Measurements from ENCODE around the gene LYSMD3.
"Not testable (repeated sequence)": the region's sequence is repeated elsewhere in the genome, so short reads cannot be mapped to it uniquely, and the experiment has no call there.

LYSMD3 gene
- 28.9 to 68.3 (median 31.5) reads per million in 3 experiments for total RNA-seq

DNA sequence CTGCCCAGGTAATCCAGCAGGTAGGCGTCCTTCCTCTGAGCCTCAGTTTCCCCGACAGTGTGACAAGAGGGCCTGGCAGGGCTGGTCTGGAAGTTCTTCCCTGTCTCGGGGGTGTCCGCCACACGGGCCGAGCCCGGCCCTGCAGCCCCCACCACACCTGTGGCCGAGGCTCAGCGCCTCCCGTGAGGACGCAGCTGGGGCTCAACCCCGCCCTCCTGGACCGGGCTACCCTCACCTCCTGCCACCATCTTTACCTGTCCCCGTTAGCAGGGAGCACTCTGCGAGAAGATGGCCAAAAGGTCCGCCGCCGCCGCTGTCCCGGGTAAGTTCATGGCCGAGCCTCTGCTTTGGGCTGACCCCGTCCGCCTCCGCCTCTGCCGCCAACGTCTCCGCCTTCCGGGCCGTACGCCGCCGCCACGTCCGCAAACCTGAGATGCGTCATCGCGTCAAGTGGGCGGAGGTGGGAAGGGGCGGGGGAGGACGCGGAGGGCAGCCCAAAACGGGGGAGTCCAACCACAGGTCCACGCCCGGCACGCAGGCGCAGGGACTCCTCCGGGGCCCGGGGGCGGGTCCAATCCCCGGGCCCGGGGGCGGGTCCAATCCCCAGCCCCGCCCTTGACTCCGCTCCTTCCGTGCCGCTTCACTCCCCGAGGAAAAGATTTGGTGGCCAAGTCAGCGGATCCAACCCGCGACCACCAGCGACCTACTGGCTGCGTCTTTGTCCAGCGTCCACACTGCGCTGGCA lies at the start of gene LYSMD3:
LYSMD3 (minus strand) TSS at position 391 of the 745 bp plus-strand sequence. CDS start 4,295 bp downstream, outside the sequence.
- DNase-seq, result peak; percentile 95

DNA sequence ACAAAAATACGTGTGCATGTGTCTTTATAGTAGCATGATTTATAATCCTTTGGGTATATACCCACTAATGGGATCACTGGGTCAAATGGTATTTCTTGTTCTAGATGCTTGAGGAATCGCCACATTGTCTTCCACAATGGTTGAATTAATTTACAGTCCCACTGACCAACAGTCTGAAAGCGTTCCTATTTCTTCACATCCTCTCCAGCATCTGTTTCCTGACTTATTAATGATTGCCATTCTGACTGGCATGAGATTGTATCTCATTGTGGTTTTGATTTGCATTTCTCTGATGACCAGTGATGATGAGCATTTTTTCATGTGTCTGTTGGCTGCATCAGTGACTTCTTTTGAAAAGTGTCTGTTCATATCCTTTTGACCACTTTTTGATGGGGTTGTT lies 47.2 kb upstream of the LYSMD3 start:
- not testable (repeated sequence) for DNase-seq

GRCh38 chr5:90575712-90576111 lies 46.3 kb upstream of the LYSMD3 start:
- no peak for DNase-seq

DNA sequence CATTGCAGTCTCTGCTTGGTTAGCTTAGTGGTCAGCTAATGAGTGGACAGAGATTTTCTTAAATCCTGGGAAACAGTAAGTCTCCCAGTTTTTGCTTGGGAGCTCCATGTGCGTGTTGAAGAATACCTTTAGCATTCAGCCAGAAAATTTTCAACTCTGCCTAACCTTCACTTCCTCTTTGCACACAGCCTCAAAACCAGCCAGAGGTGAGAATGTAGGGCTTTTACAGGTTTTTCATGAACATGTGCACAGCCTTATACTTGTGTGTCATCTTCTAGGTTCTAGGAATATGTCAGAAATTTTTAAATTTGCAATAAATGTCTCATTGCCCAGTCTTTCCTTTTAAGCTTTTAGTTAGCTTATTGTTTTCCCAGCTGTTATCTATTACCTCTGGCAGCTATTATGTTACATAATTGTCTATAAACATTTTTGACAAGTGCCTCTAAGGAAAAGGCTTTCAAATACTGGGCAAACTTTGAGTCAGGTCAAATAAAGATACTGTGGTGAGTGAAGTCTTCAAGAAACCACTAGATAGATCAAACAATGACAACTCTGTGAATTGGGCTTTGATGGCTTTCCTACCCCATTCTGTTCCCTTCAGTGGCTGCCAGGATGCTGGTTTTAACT lies 41.9 kb upstream of the LYSMD3 start:
- no peak for DNase-seq

GRCh38 chr5:90570034-90570433 lies 40.6 kb upstream of the LYSMD3 start:
- DNase-seq, result no peak

- no peak for DNase-seq
Measured at GRCh38 chr5:90569084-90569483, 39.7 kb upstream of the LYSMD3 start.

DNA sequence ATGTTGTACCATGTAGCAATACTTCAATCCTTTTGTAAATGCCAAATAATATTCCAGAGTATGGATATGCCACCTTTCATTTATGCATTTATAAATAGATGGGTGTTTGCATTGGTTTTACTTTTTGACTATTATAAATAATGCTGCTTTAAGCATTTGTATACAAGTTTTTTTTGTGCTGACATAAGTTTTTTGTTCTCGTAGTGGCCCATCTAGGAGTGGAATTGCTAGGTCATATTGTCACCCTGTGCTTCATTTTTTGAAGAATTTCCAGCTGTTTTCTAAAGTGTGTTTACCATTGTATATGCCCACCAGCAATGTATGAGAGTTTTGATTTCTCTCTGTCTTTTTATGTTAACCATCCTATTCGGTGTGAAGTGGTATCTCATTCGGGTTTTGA lies 36.1 kb upstream of the LYSMD3 start:
- DNase-seq, result no peak

DNA sequence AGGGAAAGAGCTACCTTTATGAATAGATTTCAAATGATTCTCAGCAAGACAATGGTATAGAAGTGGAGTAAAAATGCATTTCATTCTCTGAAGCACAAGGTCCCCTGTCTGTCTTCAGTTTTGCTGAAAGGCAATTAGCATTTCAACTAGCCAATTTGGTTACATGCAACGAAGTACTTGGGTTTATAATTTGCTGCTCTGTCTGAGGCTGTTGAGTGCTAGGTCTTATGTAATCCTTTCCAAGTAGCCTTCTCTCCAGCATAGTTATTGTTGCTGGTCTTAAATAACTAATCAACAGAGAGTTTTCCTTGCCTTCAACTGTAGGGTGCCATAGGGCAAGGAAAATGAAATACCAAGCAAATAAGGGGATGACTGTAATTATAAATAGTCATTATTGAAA lies 33.7 kb upstream of the LYSMD3 start:
- no peak for DNase-seq

DNA sequence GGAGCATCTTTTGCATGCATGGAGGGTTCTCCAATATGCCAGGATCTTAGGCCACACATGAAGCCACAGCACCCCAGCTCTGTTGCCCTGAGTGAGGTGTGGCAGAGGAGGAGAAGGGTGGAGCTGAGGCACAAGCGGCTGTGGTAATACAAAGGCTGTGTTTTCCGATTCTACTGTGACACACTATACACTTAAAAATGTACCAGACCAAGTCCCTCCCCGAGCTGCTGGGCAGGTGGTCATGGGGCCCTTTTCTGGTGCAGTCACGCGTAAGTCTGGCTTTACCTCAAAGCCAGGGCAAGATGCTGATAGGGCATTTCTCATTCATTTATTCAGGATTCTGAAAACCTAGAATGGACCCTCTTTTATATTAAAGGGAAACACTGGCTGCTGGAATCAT lies 33.0 kb upstream of the LYSMD3 start:
- no peak for DNase-seq

- DNase-seq, result no peak
Measured at GRCh38 chr5:90561766-90562165, 32.4 kb upstream of the LYSMD3 start.

GRCh38 chr5:90560771-90561170 lies 31.4 kb upstream of the LYSMD3 start:
- no peak for DNase-seq

DNA sequence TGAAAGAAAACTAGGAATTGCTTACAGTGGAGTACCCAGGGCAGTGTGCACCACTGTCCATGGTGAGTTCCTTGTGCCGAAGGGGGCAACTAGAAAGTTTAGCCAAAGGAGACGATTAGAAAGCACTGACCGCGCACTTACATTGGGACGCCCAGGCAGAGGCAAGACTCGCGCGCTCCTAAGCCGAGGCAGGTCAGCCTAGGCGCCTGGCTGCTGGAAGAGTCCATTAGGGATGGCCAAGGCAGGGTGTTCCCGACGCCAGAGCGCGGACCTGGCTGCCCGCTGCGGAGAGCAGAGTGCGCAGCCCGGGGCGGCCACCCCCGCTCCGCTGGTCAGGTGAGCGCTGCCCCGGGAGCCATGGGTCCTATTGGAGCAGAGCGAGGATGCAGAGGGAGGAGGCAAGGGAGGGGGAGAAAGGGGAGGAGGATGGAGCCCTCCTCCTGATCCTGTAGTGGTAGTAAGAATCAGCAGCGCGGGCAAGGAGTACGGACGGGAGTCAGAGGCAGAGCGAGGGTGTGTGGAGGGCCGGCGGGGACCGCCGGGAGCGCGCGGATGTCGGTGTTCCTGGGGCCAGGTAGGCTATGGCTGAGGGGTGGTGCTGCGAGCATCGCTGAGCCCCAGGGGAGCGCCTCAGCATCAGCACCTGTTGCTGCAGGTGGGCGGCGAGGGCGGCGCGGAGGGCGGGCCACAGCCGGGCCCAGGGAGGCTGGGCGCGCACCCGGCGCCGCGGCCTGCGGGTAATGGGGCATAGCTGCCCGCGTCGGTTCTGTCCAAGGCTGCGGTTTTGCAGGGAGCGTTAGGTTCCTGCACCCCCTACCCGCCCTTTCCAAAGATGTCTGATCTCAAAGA lies 29.2 kb upstream of the LYSMD3 start, which contains the start of gene ADGRV1:
ADGRV1 (plus strand) TSS at position 454 of the 849 bp plus-strand sequence; CDS start at position 553, 99 bp downstream.
- no peak for DNase-seq

- DNase-seq, result no peak
Measured at GRCh38 chr5:90557871-90558270, 28.5 kb upstream of the LYSMD3 start.

DNA sequence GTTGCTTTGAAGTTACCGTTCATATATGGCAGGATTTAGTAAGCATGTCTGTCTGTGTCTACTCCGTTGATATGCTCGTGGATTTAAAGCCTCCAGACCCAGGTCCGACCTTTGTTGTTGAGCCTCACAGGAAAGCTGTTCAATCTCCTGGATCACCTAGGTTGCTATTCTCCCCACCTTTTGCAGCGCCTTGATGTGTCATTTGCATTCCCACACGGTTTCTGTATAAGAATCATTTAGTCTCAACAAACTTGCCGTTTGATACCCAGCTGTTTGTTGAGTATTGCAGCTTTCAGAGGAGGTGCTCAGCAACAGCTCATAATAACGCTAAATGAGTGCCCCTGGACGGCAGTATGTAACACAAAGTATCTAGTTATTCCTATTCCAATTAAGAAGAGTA lies 28.0 kb upstream of the LYSMD3 start:
- no peak for DNase-seq

DNA sequence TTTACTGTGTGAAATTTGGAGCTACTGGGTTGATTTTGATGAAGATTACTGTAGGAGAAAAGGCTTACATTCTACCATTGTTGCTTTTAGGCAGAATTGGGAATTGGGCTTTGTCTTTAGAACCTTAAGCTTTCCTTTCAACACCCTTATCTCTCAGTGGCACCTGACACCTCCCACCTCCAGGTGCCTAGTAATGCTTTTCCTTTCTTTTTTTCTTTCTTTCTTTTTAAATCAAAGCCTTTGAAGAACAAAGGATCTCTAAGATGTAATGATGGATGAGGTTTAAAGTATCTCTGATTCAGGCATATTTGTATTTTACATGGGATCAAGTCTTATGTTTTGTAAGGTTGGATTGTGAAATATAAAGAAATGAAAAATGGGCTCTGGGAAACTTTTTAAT lies 26.3 kb upstream of the LYSMD3 start:
- DNase-seq, result no peak

DNA sequence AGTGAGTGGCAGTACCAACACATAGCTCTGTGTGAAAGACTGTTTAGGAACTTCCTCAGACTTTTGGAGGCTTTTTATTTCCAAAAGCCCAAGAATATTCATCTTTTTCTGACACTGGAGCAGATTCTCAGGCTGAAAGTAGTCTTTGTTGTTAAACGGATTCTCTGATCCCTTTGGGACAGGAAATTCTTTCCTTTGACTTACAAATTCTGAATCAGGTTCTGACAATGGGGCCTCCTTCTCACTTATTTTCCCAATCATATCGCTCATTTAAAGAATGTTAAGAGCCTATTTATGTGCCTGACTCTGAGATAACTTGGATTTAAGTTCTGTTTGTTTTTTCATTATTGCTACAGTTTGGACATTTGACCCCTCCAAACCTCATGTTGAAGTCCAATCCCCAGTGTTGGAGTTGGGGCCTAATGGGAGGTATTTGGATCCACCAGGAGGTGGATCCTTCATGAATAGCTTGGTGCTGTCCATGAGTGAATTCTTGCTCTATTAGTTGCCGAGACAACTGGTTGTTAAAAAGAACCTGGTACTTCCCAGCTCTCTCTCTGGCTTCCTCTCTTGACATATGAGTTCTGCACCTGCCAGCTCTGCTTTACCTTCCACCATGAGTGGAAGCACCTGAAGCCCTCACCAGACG lies 25.1 kb upstream of the LYSMD3 start:
- no peak for DNase-seq

- DNase-seq, result no peak
Measured at GRCh38 chr5:90553711-90554110, 24.3 kb upstream of the LYSMD3 start.

DNA sequence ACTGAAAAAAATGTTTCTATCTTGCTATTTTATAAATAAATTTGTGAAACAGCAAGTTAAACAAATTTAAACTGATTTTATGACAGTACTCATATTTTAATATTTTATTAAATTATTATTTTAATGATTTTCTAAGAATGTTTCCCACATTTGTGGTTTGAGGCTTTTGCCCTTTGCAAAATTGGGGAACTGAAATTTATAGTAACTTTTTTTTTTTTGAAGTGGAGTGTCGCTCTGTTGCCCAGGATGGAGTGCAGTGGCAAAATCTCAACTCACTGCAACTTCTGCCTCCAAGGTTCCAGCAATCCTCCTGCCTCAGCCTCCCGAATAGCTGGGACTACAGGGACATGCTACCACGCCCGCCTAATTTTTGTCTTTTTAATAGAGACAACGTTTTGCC lies 22.0 kb upstream of the LYSMD3 start:
- DNase-seq, result no peak

DNA sequence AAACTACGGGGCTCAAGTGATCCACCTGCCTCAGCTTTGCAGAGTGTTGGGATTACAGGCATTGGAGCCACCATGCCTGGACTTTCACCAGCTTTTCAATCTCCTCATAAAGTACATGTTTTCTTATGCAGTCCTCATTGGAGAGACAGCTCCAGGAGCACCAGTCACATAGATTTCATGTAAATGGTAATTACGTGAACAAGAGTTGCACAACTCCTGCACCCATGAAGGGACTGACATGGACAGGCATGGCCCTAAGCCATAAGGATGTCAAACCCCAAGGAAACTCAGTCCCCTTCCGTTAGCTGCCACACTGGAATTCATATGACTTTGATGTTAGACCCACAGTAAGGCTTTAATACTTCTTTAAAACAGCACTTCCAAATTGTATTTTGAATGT lies 21.6 kb upstream of the LYSMD3 start:
- no peak for DNase-seq

GRCh38 chr5:90549729-90550275 lies 20.4 kb upstream of the LYSMD3 start:
- DNase-seq, result no peak

DNA sequence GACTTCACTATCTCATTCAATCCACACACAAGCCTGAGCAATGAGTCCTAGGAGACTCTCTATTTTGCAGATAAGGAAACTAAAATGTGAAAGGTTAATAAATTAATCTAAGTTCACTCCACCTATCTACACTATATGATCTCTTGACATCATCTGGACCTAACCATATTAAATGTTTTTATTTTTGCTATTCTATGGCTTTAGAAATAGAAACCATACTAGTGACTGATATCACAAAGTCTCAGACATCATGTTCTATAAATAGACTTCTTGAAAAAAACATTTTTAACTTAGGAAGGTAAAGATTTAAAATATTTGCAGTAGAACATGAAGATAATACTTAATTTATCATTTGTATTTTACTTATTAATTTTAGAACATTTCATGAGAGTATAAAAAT lies 19.8 kb upstream of the LYSMD3 start:
- DNase-seq, result no peak

GRCh38 chr5:90548069-90548593 lies 18.7 kb upstream of the LYSMD3 start:
- no peak for DNase-seq

Data from central memory CD4-positive, alpha-beta T cell (primary cell).